Lower leg skin (tissue), 3 donors: ENCODE results near the gene WDFY4.

Experiments
- CTCF ChIP-seq, 3 donors: fragments of 450-650 bp; IDR thresholded peaks; one replicate each; pipeline ENCODE4 v1.5.1; 2016; ENCODE audit warnings: antibody characterized with exemption in 3 of 3, mild to moderate bottlenecking in 3 of 3, moderate library complexity in 2 of 3
- POLR2A ChIP-seq, 2 donors: fragments of 450-650 bp; IDR thresholded peaks; one replicate each; pipeline ENCODE4 v1.6.1; 2016 to 2017; ENCODE audit warnings: antibody characterized with exemption in 2 of 2, mild to moderate bottlenecking in 1 of 2, moderate library complexity in 1 of 2

GRCh38 chr10:48882881-48883280, 198.2 kb downstream of the WDFY4 start:
- TF ChIP-seq CTCF (IDR thresholded peaks at IDR 0.05) (no peak), POLR2A (IDR thresholded peaks at IDR 0.05) (no peak)
